Measurements from ENCODE around the gene NDUFS1.

- TF ChIP-seq EZH2 (IDR thresholded peaks at IDR 0.05; ENCODE audit: borderline replicate concordance, insufficient read depth, low read depth, low read length, poor library complexity, severe bottlenecking) (no peak), CTCF (IDR thresholded peaks at IDR 0.05) (no peak)
Measured at GRCh38 chr2:206190689-206191088, 31.4 kb upstream of the NDUFS1 start.

All from B cell (primary cell).